ENCODE measurements around the gene IL26. TPM values are rescaled to one million over a fixed set of nuclear protein-coding genes. Genes with fewer than 3 reads are reported as not detected.

Gene IL26
- total RNA-seq, 1 donor from 2014 or later, result 7.7 TPM

- peaks cover 45% of the 10 kb centered on the region for H3K27me3 Mint-ChIP-seq
- no peak for DNase-seq
- H3K4me1 Mint-ChIP-seq, result peaks cover 11% of the 10 kb centered on the region
- intact Hi-C loops (cut with micrococcal nuclease), result no loop called here
- no peak within 1 kb of the TSS for H3K4me3 Mint-ChIP-seq
- no peaks in the 10 kb centered on the region for H3K36me3 Mint-ChIP-seq (ENCODE audit: low read depth)
- no peak within 1 kb of the TSS for H3K27ac Mint-ChIP-seq
- H3K9me3 Mint-ChIP-seq, result peaks cover 12% of the 10 kb centered on the region
Measured at GRCh38 chr12:68253504-68253903, 27.9 kb upstream of the IL26 start, which contains the start of gene IL22. IL22 (minus strand) TSS chr12:68253604; CDS start chr12:68253448, 156 bp downstream.

- H3K4me3 Mint-ChIP-seq, result no peak overlapping the region
Measured at GRCh38 chr12:68252077-68252476, 26.5 kb upstream of the IL26 start.

GRCh38 chr12:68250454-68250853 is 24.8 kb upstream of the IL26 start:
- peaks cover 6% of the 10 kb centered on the region for H3K4me1 Mint-ChIP-seq
- H3K27me3 Mint-ChIP-seq, result peaks cover 52% of the 10 kb centered on the region
- no peak overlapping the region for H3K27ac Mint-ChIP-seq
- no peak overlapping the region for H3K4me3 Mint-ChIP-seq
- no peaks in the 10 kb centered on the region for H3K36me3 Mint-ChIP-seq (ENCODE audit: low read depth)
- no peak for DNase-seq
- peaks cover 12% of the 10 kb centered on the region for H3K9me3 Mint-ChIP-seq
- intact Hi-C loops (cut with micrococcal nuclease), result no loop called here

More at GRCh38 chr12:68252077-68252476, 26.5 kb upstream of the IL26 start:
- H3K4me1 Mint-ChIP-seq, result peaks cover 6% of the 10 kb centered on the region
- no peak overlapping the region for H3K27ac Mint-ChIP-seq
- H3K27me3 Mint-ChIP-seq, result peaks cover 44% of the 10 kb centered on the region
- DNase-seq, result no peak
- peaks cover 11% of the 10 kb centered on the region for H3K9me3 Mint-ChIP-seq
- intact Hi-C loops (cut with micrococcal nuclease), result no loop called here
- H3K36me3 Mint-ChIP-seq (ENCODE audit: low read depth), result no peaks in the 10 kb centered on the region

- Mint-ChIP-seq H3K36me3 (ENCODE audit: low read depth) (peaks cover 2% of the 10 kb centered on the region), H3K9me3 (peaks cover 15% of the 10 kb centered on the region), H3K27me3 (peaks cover 43% of the 10 kb centered on the region), H3K4me3 (no peak overlapping the region), H3K27ac (no peak overlapping the region), H3K4me1 (peaks cover 6% of the 10 kb centered on the region)
- DNase-seq, result no peak
- intact Hi-C loops (cut with micrococcal nuclease), result no loop called here
Measured at GRCh38 chr12:68247785-68248184, 22.2 kb upstream of the IL26 start.

- intact Hi-C loops (cut with micrococcal nuclease), result no loop called here
Measured at GRCh38 chr12:68246350-68246749, 20.7 kb upstream of the IL26 start.

GRCh38 chr12:68245180-68246021 is 19.8 kb upstream of the IL26 start:
- Mint-ChIP-seq H3K4me3 (no peak overlapping the region), H3K27ac (no peak overlapping the region), H3K27me3 (peaks cover 26% of the 10 kb centered on the region)

More at GRCh38 chr12:68246350-68246749, 20.7 kb upstream of the IL26 start:
- no peak for DNase-seq
- Mint-ChIP-seq H3K27me3 (peaks cover 32% of the 10 kb centered on the region), H3K4me1 (peaks cover 10% of the 10 kb centered on the region), H3K4me3 (no peak overlapping the region), H3K9me3 (peaks cover 13% of the 10 kb centered on the region), H3K27ac (no peak overlapping the region), H3K36me3 (ENCODE audit: low read depth) (peaks cover 2% of the 10 kb centered on the region)

GRCh38 chr12:68242777-68243176 is 17.2 kb upstream of the IL26 start:
- H3K27me3 Mint-ChIP-seq, result peaks cover 17% of the 10 kb centered on the region

More at GRCh38 chr12:68245180-68246021, 19.8 kb upstream of the IL26 start:
- peaks cover 19% of the 10 kb centered on the region for H3K4me1 Mint-ChIP-seq
- no peak for DNase-seq
- peaks cover 7% of the 10 kb centered on the region for H3K36me3 Mint-ChIP-seq (ENCODE audit: low read depth)
- H3K9me3 Mint-ChIP-seq, result peaks cover 13% of the 10 kb centered on the region
- intact Hi-C loops (cut with micrococcal nuclease), result no loop called here

GRCh38 chr12:68240975-68241374 is 15.4 kb upstream of the IL26 start:
- Mint-ChIP-seq H3K27ac (peak overlapping the region; percentile 88), H3K4me1 (peaks cover 52% of the 10 kb centered on the region), H3K36me3 (ENCODE audit: low read depth) (peaks cover 10% of the 10 kb centered on the region), H3K9me3 (peaks cover 5% of the 10 kb centered on the region), H3K27me3 (peaks cover 3% of the 10 kb centered on the region), H3K4me3 (peak overlapping the region; percentile 70)
- peak; percentile 89 for DNase-seq
- intact Hi-C loops (cut with micrococcal nuclease), result loop anchor here (1.0 to 2.0 kb wide), 4 partner anchors 18 to 49 kb away; no protein-coding TSS in a partner anchor

More at GRCh38 chr12:68242777-68243176, 17.2 kb upstream of the IL26 start:
- Mint-ChIP-seq H3K9me3 (peaks cover 13% of the 10 kb centered on the region), H3K27ac (no peak overlapping the region), H3K4me3 (no peak overlapping the region), H3K4me1 (peaks cover 37% of the 10 kb centered on the region), H3K36me3 (ENCODE audit: low read depth) (peaks cover 9% of the 10 kb centered on the region)
- intact Hi-C loops (cut with micrococcal nuclease), result no loop called here
- DNase-seq, result peak; percentile 54

GRCh38 chr12:68240079-68240478 is 14.5 kb upstream of the IL26 start:
- peak; percentile 69 for DNase-seq
- H3K27ac Mint-ChIP-seq, result peak overlapping the region; percentile 88
- H3K4me3 Mint-ChIP-seq, result peak overlapping the region; percentile 70
- H3K36me3 Mint-ChIP-seq (ENCODE audit: low read depth), result peaks cover 13% of the 10 kb centered on the region
- peaks cover under 1% of the 10 kb centered on the region for H3K27me3 Mint-ChIP-seq
- intact Hi-C loops (cut with micrococcal nuclease), result loop anchor here (2.0 kb wide), 1 partner anchor 17 kb away; no protein-coding TSS in a partner anchor
- peaks cover 8% of the 10 kb centered on the region for H3K9me3 Mint-ChIP-seq
- H3K4me1 Mint-ChIP-seq, result peaks cover 56% of the 10 kb centered on the region

GRCh38 chr12:68239309-68239982 is 13.8 kb upstream of the IL26 start:
- H3K4me1 Mint-ChIP-seq, result peaks cover 62% of the 10 kb centered on the region

GRCh38 chr12:68237619-68238018 is 12.0 kb upstream of the IL26 start:
- Mint-ChIP-seq H3K27ac (peak overlapping the region; percentile 43), H3K36me3 (ENCODE audit: low read depth) (peaks cover 15% of the 10 kb centered on the region), H3K4me1 (peaks cover 74% of the 10 kb centered on the region), H3K9me3 (peaks cover 5% of the 10 kb centered on the region), H3K4me3 (peak overlapping the region; percentile 80), H3K27me3 (no peaks in the 10 kb centered on the region)
- DNase-seq, result peak; percentile 48
- intact Hi-C loops (cut with micrococcal nuclease), result no loop called here

More at GRCh38 chr12:68239309-68239982, 13.8 kb upstream of the IL26 start:
- peak; percentile 36 for DNase-seq
- intact Hi-C loops (cut with micrococcal nuclease), result no loop called here
- H3K27ac Mint-ChIP-seq, result peak overlapping the region; percentile 88
- H3K27me3 Mint-ChIP-seq, result no peaks in the 10 kb centered on the region
- no peak overlapping the region for H3K4me3 Mint-ChIP-seq
- peaks cover 17% of the 10 kb centered on the region for H3K36me3 Mint-ChIP-seq (ENCODE audit: low read depth)
- H3K9me3 Mint-ChIP-seq, result peaks cover 8% of the 10 kb centered on the region

- Mint-ChIP-seq H3K27me3 (no peaks in the 10 kb centered on the region), H3K4me3 (peak overlapping the region; percentile 80), H3K36me3 (ENCODE audit: low read depth) (peaks cover 15% of the 10 kb centered on the region), H3K9me3 (peaks cover 6% of the 10 kb centered on the region), H3K27ac (peak overlapping the region; percentile 88), H3K4me1 (peaks cover 72% of the 10 kb centered on the region)
- intact Hi-C loops (cut with micrococcal nuclease), result no loop called here
- no peak for DNase-seq
Measured at GRCh38 chr12:68237078-68237477, 11.5 kb upstream of the IL26 start.

- Mint-ChIP-seq H3K4me1 (peaks cover 74% of the 10 kb centered on the region), H3K9me3 (peaks cover 6% of the 10 kb centered on the region), H3K36me3 (ENCODE audit: low read depth) (peaks cover 15% of the 10 kb centered on the region), H3K27me3 (no peaks in the 10 kb centered on the region), H3K27ac (peak overlapping the region; percentile 88), H3K4me3 (peak overlapping the region; percentile 80)
- peak; percentile 83 for DNase-seq
- intact Hi-C loops (cut with micrococcal nuclease), result no loop called here
Measured at GRCh38 chr12:68236421-68237059, 10.9 kb upstream of the IL26 start.

Measured in activated CD4-positive, alpha-beta T cell treated with anti-CD3 and anti-CD28 coated beads, Interleukin-2, amount 10 ng/mL, durations not matched to agents 24 days and 14 days (primary cell).